SK-N-SH (cell line): ENCODE measurements around the gene BTG1. TPM values are rescaled to one million over a fixed set of nuclear protein-coding genes. Genes with fewer than 3 reads are reported as not detected.

ENCODE experiments used
- CTCF ChIA-PET: fragments of 300-600, 350-600 bp; formaldehyde crosslinking; extraction: SDS; loops from one replicate; lab custom pipeline; 2021; lab: Yijun Ruan, JAX
- POLR2A ChIA-PET: fragments of 350-600 bp; sonication (Branson Sonifier 250); formaldehyde crosslinking; extraction: SDS; loops from one replicate; lab custom pipeline; 2020; ENCODE audit warnings: antibody characterized with exemption, inconsistent platforms; lab: Yijun Ruan, JAX
- DNase-seq: peaks from one replicate; pipeline ENCODE4 v3.0.0; 2012
- H2AFZ ChIP-seq: fragments of 200-600 bp; sonication (generic); 2 replicates; pipeline ENCODE4 v1.8.1; 2016; ENCODE audit warnings: antibody characterized with exemption, mild to moderate bottlenecking, low read depth
- H3F3A ChIP-seq: fragments of 200-600 bp; sonication (generic); replicated peaks from 2 replicates; pipeline ENCODE3; 2016; ENCODE audit warnings: antibody characterized with exemption, mild to moderate bottlenecking; ENCODE audit not compliant: insufficient read depth
- H3K27ac ChIP-seq, 2 experiments: fragments of 200-500 bp in 1 of 2; fragments of 200-600 bp in 1 of 2; sonication (Bioruptor generic) in 1 of 2; sonication (generic), shearing (Covaris generic) in 1 of 2; 2 replicates each; pipeline versions ENCODE4 v1.5.1 to v1.6.1; 2014 to 2016; ENCODE audit warnings: low read depth in 2 of 2, inconsistent platforms in 1 of 2, low read length in 1 of 2, mild to moderate bottlenecking in 1 of 2, mixed read lengths in 1 of 2
- H3K27me3 ChIP-seq: fragments of 200-600 bp; sonication (generic), shearing (Covaris generic); 2 replicates; pipeline ENCODE4 v1.6.1; 2016; ENCODE audit warnings: mixed run types; ENCODE audit not compliant: insufficient read depth
- H3K36me3 ChIP-seq, 2 experiments: fragments of 200-500 bp in 1 of 2; fragments of 200-600 bp in 1 of 2; sonication (Bioruptor generic) in 1 of 2; sonication (generic) in 1 of 2; replicated peaks in 1 of 2; 2 replicates each; pipeline versions ENCODE3 to v1.5.1; 2014 to 2016; ENCODE audit warnings: low read length in 1 of 2, mild to moderate bottlenecking in 1 of 2; ENCODE audit not compliant: insufficient read depth in 2 of 2, control insufficient read depth in 1 of 2
- H3K4me1 ChIP-seq, 2 experiments: fragments of 200-500 bp in 1 of 2; fragments of 200-600 bp in 1 of 2; sonication (Bioruptor generic) in 1 of 2; sonication (generic), shearing (Covaris generic) in 1 of 2; 2 replicates each; pipeline versions ENCODE4 v1.5.1 to v1.6.1; 2014 to 2016; ENCODE audit warnings: low read depth in 1 of 2, low read length in 1 of 2, mixed run types in 1 of 2; ENCODE audit not compliant: insufficient read depth in 2 of 2, control insufficient read depth in 1 of 2
- H3K4me2 ChIP-seq: fragments of 200-600 bp; sonication (generic), shearing (Covaris generic); 2 replicates; pipeline ENCODE4 v1.6.1; 2017; ENCODE audit warnings: mixed run types
- H3K4me3 ChIP-seq, 2 experiments: fragments of 200-500 bp in 1 of 2; fragments of 200-600 bp in 1 of 2; sonication (Bioruptor generic) in 1 of 2; sonication (generic), shearing (Covaris generic) in 1 of 2; 2 replicates each; pipeline versions ENCODE4 v1.5.1 to v1.8.1; 2014 to 2016; ENCODE audit warnings: low read depth in 2 of 2, inconsistent platforms in 1 of 2, low read length in 1 of 2, mild to moderate bottlenecking in 1 of 2, mixed read lengths in 1 of 2, moderate library complexity in 1 of 2
- H3K79me2 ChIP-seq: fragments of 200-600 bp; sonication (generic); 2 replicates; pipeline ENCODE4 v1.8.1; 2017; ENCODE audit warnings: mild to moderate bottlenecking; ENCODE audit not compliant: insufficient read depth
- H3K9ac ChIP-seq: fragments of 200-600 bp; sonication (generic); 2 replicates; pipeline ENCODE4 v1.6.1; 2017; ENCODE audit warnings: mixed run types
- H3K9me2 ChIP-seq: fragments of 200-600 bp; sonication (generic); 2 replicates; pipeline ENCODE4 v1.6.1; 2017; ENCODE audit warnings: mixed run types
- H3K9me3 ChIP-seq: fragments of 200-600 bp; sonication (generic); 2 replicates; pipeline ENCODE4 v1.6.1; 2017; ENCODE audit warnings: mixed run types, mild to moderate bottlenecking, moderate library complexity
- H4K20me1 ChIP-seq: fragments of 200-600 bp; sonication (generic); 2 replicates; pipeline ENCODE4 v1.6.1; 2017; ENCODE audit warnings: mild to moderate bottlenecking, mixed run types; ENCODE audit not compliant: insufficient read depth
- CHD2 ChIP-seq: fragments of 150-350 bp; IDR thresholded peaks from 2 replicates; pipeline ENCODE4 v1.6.1; 2018; ENCODE audit warnings: low read length; ENCODE audit not compliant: partially characterized antibody
- CTCF ChIP-seq: fragments of 200-600 bp; sonication (generic); IDR thresholded peaks from 2 replicates; pipeline ENCODE4 v1.6.1; 2017; ENCODE audit warnings: antibody characterized with exemption, mild to moderate bottlenecking, moderate library complexity
- FOXJ3 ChIP-seq: sonication (generic); formaldehyde crosslinking; IDR thresholded peaks from 2 replicates; pipeline ENCODE4 v1.5.1; 2020; ENCODE audit warnings: mild to moderate bottlenecking, missing genetic modification reagents
- GABPA ChIP-seq: IDR thresholded peaks from 2 replicates; pipeline ENCODE4 v1.4.0; 2012; ENCODE audit warnings: low read depth, mild to moderate bottlenecking
- JUND ChIP-seq: IDR thresholded peaks from 2 replicates; pipeline ENCODE4 v1.4.0; 2012
- MAX ChIP-seq: IDR thresholded peaks from 2 replicates; pipeline ENCODE4 v1.4.0; 2012; ENCODE audit warnings: low read depth
- MEF2A ChIP-seq: IDR thresholded peaks from 2 replicates; pipeline ENCODE4 v1.4.0; 2012; ENCODE audit warnings: low read depth, borderline replicate concordance
- MXI1 ChIP-seq: IDR thresholded peaks from 2 replicates; pipeline ENCODE4 v1.6.1; 2012; ENCODE audit warnings: mild to moderate bottlenecking, low read depth, low read length, improper control_type of control experiment
- NFIC ChIP-seq: IDR thresholded peaks from 2 replicates; pipeline ENCODE4 v1.4.0; 2012; ENCODE audit warnings: borderline replicate concordance
- NRF1 ChIP-seq: IDR thresholded peaks from 2 replicates; pipeline ENCODE4 v1.6.1; 2012; ENCODE audit warnings: low read depth, mild to moderate bottlenecking, low read length
- REST ChIP-seq: IDR thresholded peaks from 2 replicates; pipeline ENCODE4 v1.6.1; 2012; ENCODE audit warnings: mild to moderate bottlenecking, low read depth, low read length, moderate library complexity
- RFX5 ChIP-seq: IDR thresholded peaks from 2 replicates; pipeline ENCODE4 v1.6.1; 2012; ENCODE audit warnings: mild to moderate bottlenecking, improper control_type of control experiment, low read length
- RXRA ChIP-seq: IDR thresholded peaks from 2 replicates; pipeline ENCODE4 v1.4.0; 2012; ENCODE audit warnings: low read depth, mild to moderate bottlenecking, borderline replicate concordance
- USF1 ChIP-seq: IDR thresholded peaks from 2 replicates; pipeline ENCODE4 v1.4.0; 2012; ENCODE audit warnings: low read depth, borderline replicate concordance
- USF2 ChIP-seq: fragments of 150-350 bp; IDR thresholded peaks from 2 replicates; pipeline ENCODE4 v1.6.1; 2017; ENCODE audit warnings: antibody characterized with exemption, low read length, low read depth, borderline replicate concordance
- WGBS: methylation state at CpG from one replicate; pipeline ENCODE4 v1.1.6; 2017; ENCODE audit warnings: low lambda C conversion rate; 5-methylcytosine and 5-hydroxymethylcytosine counted together
- polyA plus RNA-seq, 3 experiments: library from polyadenylated mRNA; depleted of rRNA; stranded (reverse); fragments of >200 nt; gene quantifications; 2 replicates each; pipeline ENCODE4 v1.2.3, GENCODE V29; 2012

Gene BTG1
- polyA plus RNA-seq, 1 of the 3 experiments (the other 2 are of a cell fraction), result 28.3 TPM

- H3K36me3 ChIP-seq, result peaks cover 23 to 41% of the 10 kb centered on the region in 2 experiments
Measured at GRCh38 chr12:92140156-92140555, 5.5 kb downstream of the BTG1 start.

GRCh38 chr12:92139634-92140150 lies 6.0 kb downstream of the BTG1 start:
- peaks cover 54% of the 10 kb centered on the region for H3F3A ChIP-seq
- no peak overlapping the region for H2AFZ ChIP-seq
- H4K20me1 ChIP-seq, result peaks cover 25% of the 10 kb centered on the region
- peak overlapping the region; percentile 96; the same call in 1 of the 2 replicates for H3K9ac ChIP-seq
- peak overlapping the region; percentile 90 to 91; a peak in 3 of 4 replicates for H3K27ac ChIP-seq
- DNase-seq, result no peak
- peaks cover 23 to 41% of the 10 kb centered on the region in 2 experiments for H3K36me3 ChIP-seq
- H3K9me3 ChIP-seq, result no peaks in the 10 kb centered on the region
- H3K9me2 ChIP-seq, result no peaks in the 10 kb centered on the region
- H3K4me2 ChIP-seq, result peak overlapping the region; percentile 81
- peaks cover 11 to 41% of the 10 kb centered on the region in 2 experiments for H3K4me1 ChIP-seq
- CTCF ChIA-PET, result no interaction called here
- 16% methylated on average over 2 of the region's 2 CpGs for WGBS
- H3K4me3 ChIP-seq, result peak overlapping the region; percentile 89 to 98
- H3K27me3 ChIP-seq, result no peaks in the 10 kb centered on the region
- H3K79me2 ChIP-seq, result peaks cover 94% of the 10 kb centered on the region
- POLR2A ChIA-PET, result interaction anchor here (1.1 kb wide), 1 partner anchor 758 kb away, joined by 3 read pairs; no protein-coding TSS in a partner anchor
- TF ChIP-seq NRF1 (no peak), JUND (peak; percentile 37; the same call in 1 of the 2 replicates), USF1 (no peak), RXRA (no peak), RFX5 (no peak), REST (no peak), MAX (no peak), MXI1 (no peak)

More at GRCh38 chr12:92140156-92140555, 5.5 kb downstream of the BTG1 start:
- DNase-seq, result no peak
- H3K27me3 ChIP-seq, result no peaks in the 10 kb centered on the region
- ChIA-PET CTCF (no interaction called here), POLR2A (interaction anchor here (1.1 kb wide), 1 partner anchor 759 kb away, joined by 3 read pairs; no protein-coding TSS in a partner anchor)
- 49% methylated on average over 2 of the region's 2 CpGs for WGBS
- H2AFZ ChIP-seq, result no peak overlapping the region
- no peaks in the 10 kb centered on the region for H3K9me3 ChIP-seq
- TF ChIP-seq CTCF (no peak), NFIC (no peak), GABPA (no peak), CHD2 (no peak), MEF2A (no peak), USF2 (no peak), FOXJ3 (no peak)
- H3K27ac ChIP-seq, result peak overlapping the region; percentile 90 to 91; a peak in 3 of 4 replicates
- H3K9ac ChIP-seq, result peak overlapping the region; percentile 96; the same call in 1 of the 2 replicates
- H3F3A ChIP-seq, result peaks cover 51% of the 10 kb centered on the region
- peaks cover 30% of the 10 kb centered on the region for H4K20me1 ChIP-seq
- peaks cover 7 to 39% of the 10 kb centered on the region in 2 experiments for H3K4me1 ChIP-seq
- H3K4me3 ChIP-seq, result peak overlapping the region; percentile 89 to 98
- peaks cover 96% of the 10 kb centered on the region for H3K79me2 ChIP-seq
- H3K4me2 ChIP-seq, result peak overlapping the region; percentile 81
- H3K9me2 ChIP-seq, result no peaks in the 10 kb centered on the region
